Smooth muscle cell (in vitro differentiated cells): Measurements from ENCODE around the gene LIN54. TPM values are rescaled to one million over a fixed set of nuclear protein-coding genes. Genes with fewer than 3 reads are reported as not detected.
A peak's percentile ranks its signal among the peaks of the same experiment; 100 is the strongest.

Source experiments
- DNase-seq: peaks from one replicate; lab custom pipeline; 2025; ENCODE audit not compliant: unreplicated experiment; lab: John Stamatoyannopoulos, UW
- H2AFZ ChIP-seq: fragments of 200-600 bp; sonication (generic); 2 replicates; pipeline ENCODE4 v1.6.0; 2016; ENCODE audit warnings: antibody characterized with exemption, low read depth, mild to moderate bottlenecking
- H3F3A ChIP-seq: fragments of 200-600 bp; sonication (generic); 2 replicates; pipeline ENCODE4 v1.6.0; 2017; ENCODE audit warnings: antibody characterized with exemption, low read depth
- H3K27ac ChIP-seq: fragments of 200-600 bp; sonication (generic); 2 replicates; pipeline ENCODE4 v1.5.1; 2016; ENCODE audit warnings: low read depth, mild to moderate bottlenecking
- H3K27me3 ChIP-seq: fragments of 200-600 bp; sonication (generic); 2 replicates; pipeline ENCODE4 v1.6.1; 2016; ENCODE audit warnings: low read depth, mild to moderate bottlenecking
- H3K36me3 ChIP-seq: fragments of 200-600 bp; sonication (generic); 2 replicates; pipeline ENCODE4 v1.5.1; 2016; ENCODE audit warnings: low read depth
- H3K4me1 ChIP-seq: fragments of 200-600 bp; sonication (generic); 2 replicates; pipeline ENCODE4 v1.5.1; 2016; ENCODE audit warnings: low read depth
- H3K4me2 ChIP-seq: fragments of 200-600 bp; sonication (generic); 2 replicates; pipeline ENCODE4 v1.6.0; 2016; ENCODE audit warnings: mild to moderate bottlenecking
- H3K4me3 ChIP-seq: fragments of 200-600 bp; sonication (generic); 2 replicates; pipeline ENCODE4 v1.5.1; 2016; ENCODE audit warnings: mild to moderate bottlenecking
- H3K79me2 ChIP-seq: fragments of 200-600 bp; sonication (generic); 2 replicates; pipeline ENCODE4 v1.6.0; 2016; ENCODE audit warnings: low read depth, mild to moderate bottlenecking
- H3K9ac ChIP-seq: fragments of 200-600 bp; sonication (generic); 2 replicates; pipeline ENCODE4 v1.6.0; 2016; ENCODE audit warnings: low read depth
- H3K9me3 ChIP-seq: fragments of 200-600 bp; sonication (generic); replicated peaks from 2 replicates; pipeline ENCODE4 v1.5.1; 2016; ENCODE audit warnings: low read depth
- H4K20me1 ChIP-seq: fragments of 200-600 bp; sonication (generic); 2 replicates; pipeline ENCODE4 v1.6.0; 2016; ENCODE audit warnings: low read depth
- WGBS: methylation state at CpG from one replicate; pipeline ENCODE4 v1.1.7; 2016; ENCODE audit warnings: low lambda C conversion rate; 5-methylcytosine and 5-hydroxymethylcytosine counted together
- polyA plus RNA-seq: library from polyadenylated mRNA; unstranded; fragments of >200 nt; fragmentation: Nextera tagmentation; extraction: Ambion mirVana; gene quantifications from 2 replicates; pipeline ENCODE4 v1.2.1, GENCODE V29; 2016
- total RNA-seq: library from RNA; depleted of rRNA; stranded (reverse); fragments of >200 nt; gene quantifications from 2 replicates; pipeline ENCODE4 v1.2.3, GENCODE V29; 2014
- TF ChIP-seq, protein P1 (sequence below): fragments of 200-600 bp; sonication (generic); IDR thresholded peaks from 2 replicates; pipeline ENCODE4 v1.5.1; 2017; ENCODE audit warnings: borderline replicate concordance, mild to moderate bottlenecking, antibody characterized with exemption; ENCODE audit not compliant: insufficient read depth, poor library complexity, severe bottlenecking

LIN54 gene
- total and polyA plus RNA-seq, 2 experiments from 2014 or later = 5.0 to 24.1 TPM

DNA sequence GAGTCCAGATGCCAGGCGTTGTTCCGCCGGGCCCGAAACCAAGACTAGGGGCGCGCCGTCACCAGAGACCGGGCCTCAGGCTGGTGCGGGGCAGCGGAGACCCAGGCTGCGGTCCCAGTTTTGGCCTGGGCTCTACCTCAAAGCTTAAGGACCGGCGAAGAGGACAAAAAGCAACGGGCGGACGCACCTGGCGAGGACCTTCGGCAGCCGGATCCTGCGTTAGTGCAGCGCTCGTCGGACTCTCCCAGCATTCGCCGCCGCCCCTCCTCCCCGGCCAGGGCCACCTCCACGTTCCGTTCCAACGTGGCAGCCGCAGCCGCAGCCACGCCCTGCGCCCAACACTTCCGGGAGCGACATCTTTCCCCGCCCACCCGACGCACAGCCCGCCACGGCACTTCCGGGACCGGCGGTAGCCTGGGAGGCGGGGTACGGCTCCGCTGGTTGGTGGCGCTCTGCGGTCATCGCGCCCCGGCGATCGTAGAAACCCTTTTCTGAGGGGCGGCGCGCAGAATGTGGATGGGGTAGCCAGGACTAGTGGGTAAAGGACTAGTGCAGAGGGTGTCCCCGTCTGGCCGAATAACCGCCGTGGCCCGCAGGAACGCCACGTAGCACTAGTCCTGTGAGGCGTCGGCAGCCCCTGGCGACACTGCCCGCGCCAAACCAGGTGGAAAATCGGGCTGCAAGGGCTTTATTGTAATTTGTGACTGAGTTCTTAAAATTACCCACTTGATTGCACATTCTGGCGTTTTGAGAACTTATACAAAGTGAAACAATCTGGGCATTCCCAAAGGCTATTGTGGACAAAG lies 119.5 kb downstream of the LIN54 start, which contains the start of gene SEC31A:
Gene SEC31A, minus strand, starts transcription at position 253 of the 806 bp plus-strand sequence. CDS start 9,217 bp downstream, outside the sequence.
- peak; percentile 86 for DNase-seq
- Histone ChIP-seq H3K27me3 (no peaks in the 10 kb centered on the region), H3K4me2 (peak within 1 kb of the TSS; percentile 96), H3K4me1 (peaks cover 36% of the 10 kb centered on the region), H3F3A (peaks cover 12% of the 10 kb centered on the region), H4K20me1 (peaks cover 43% of the 10 kb centered on the region), H3K4me3 (peak within 1 kb of the TSS; percentile 99), H3K27ac (peak within 1 kb of the TSS; percentile 100), H3K9ac (peak within 1 kb of the TSS; percentile 100), H2AFZ (peak within 1 kb of the TSS; percentile 43), H3K9me3 (no peaks in the 10 kb centered on the region), H3K36me3 (peaks cover 14% of the 10 kb centered on the region), H3K79me2 (peaks cover 68% of the 10 kb centered on the region)
- under 1% methylated on average over 71 of the region's 71 CpGs for WGBS
- TF ChIP-seq, protein P1, sequence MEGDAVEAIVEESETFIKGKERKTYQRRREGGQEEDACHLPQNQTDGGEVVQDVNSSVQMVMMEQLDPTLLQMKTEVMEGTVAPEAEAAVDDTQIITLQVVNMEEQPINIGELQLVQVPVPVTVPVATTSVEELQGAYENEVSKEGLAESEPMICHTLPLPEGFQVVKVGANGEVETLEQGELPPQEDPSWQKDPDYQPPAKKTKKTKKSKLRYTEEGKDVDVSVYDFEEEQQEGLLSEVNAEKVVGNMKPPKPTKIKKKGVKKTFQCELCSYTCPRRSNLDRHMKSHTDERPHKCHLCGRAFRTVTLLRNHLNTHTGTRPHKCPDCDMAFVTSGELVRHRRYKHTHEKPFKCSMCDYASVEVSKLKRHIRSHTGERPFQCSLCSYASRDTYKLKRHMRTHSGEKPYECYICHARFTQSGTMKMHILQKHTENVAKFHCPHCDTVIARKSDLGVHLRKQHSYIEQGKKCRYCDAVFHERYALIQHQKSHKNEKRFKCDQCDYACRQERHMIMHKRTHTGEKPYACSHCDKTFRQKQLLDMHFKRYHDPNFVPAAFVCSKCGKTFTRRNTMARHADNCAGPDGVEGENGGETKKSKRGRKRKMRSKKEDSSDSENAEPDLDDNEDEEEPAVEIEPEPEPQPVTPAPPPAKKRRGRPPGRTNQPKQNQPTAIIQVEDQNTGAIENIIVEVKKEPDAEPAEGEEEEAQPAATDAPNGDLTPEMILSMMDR = no peak

DNA sequence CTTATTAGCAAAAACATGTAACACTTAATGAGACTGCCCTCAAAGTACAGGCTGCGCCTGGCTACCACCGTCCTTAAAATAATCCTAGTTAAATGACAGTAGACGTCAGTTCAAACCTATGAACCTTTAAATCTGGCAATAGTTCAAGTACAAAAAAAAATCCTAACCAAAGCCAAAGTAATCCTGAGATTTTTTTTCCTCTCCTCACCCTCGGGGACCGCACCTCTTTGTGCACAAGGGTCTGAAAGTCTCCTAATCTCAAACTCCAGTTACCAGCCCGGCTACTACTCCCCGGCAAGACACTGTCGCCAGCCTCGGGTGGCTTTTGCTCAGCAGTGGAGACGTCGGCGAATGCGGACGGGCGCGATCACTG lies 120.1 kb downstream of the LIN54 start:
- Histone ChIP-seq H2AFZ (no peak overlapping the region), H3K9ac (peak overlapping the region; percentile 100), H3K36me3 (peaks cover 14% of the 10 kb centered on the region), H3K4me2 (peak overlapping the region; percentile 96), H3K4me3 (peak overlapping the region; percentile 99), H3K9me3 (no peaks in the 10 kb centered on the region), H4K20me1 (peaks cover 49% of the 10 kb centered on the region), H3K27ac (peak overlapping the region; percentile 100), H3F3A (peaks cover 12% of the 10 kb centered on the region), H3K27me3 (no peaks in the 10 kb centered on the region), H3K79me2 (peaks cover 68% of the 10 kb centered on the region), H3K4me1 (peaks cover 37% of the 10 kb centered on the region)
- no peak for DNase-seq
- TF ChIP-seq, protein P1 = no peak
- WGBS = under 1% methylated on average over 16 of the region's 16 CpGs

DNA sequence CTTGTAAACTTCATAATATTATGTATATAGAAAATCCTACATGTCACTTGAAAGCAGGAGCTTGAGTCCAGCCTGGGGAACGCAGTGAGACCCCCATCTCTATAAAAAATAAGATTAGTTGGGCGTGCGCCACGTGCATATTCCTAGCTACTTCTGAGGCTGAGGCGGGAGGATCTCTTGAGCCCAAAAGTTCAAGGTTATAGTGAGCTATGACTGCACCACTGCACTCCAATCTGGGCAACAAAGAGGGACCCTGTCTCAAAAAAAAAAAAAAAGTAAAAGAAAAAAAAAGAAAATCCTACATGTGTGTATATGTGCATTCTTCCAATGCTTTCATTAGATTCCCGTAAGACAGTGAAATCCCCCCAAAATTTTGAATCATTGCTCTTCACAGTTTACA lies 121.3 kb downstream of the LIN54 start:
- TF ChIP-seq, protein P1 = no peak
- peaks cover 73% of the 10 kb centered on the region for H3K79me2 ChIP-seq
- H2AFZ ChIP-seq = no peak overlapping the region
- H4K20me1 ChIP-seq = peaks cover 61% of the 10 kb centered on the region
- H3K36me3 ChIP-seq = peaks cover 7% of the 10 kb centered on the region
- H3K27me3 ChIP-seq = no peaks in the 10 kb centered on the region
- no peak for DNase-seq
- no peaks in the 10 kb centered on the region for H3K9me3 ChIP-seq
- peaks cover 12% of the 10 kb centered on the region for H3F3A ChIP-seq
- H3K9ac ChIP-seq = peak overlapping the region; percentile 100
- H3K4me3 ChIP-seq = peak overlapping the region; percentile 99
- 45% methylated on average over 6 of the region's 6 CpGs for WGBS
- peak overlapping the region; percentile 96 for H3K4me2 ChIP-seq
- H3K27ac ChIP-seq = peak overlapping the region; percentile 100
- peaks cover 44% of the 10 kb centered on the region for H3K4me1 ChIP-seq
